Osteoblast (primary cell): ENCODE data around the gene DMAC2. TPM values are rescaled to one million over a fixed set of nuclear protein-coding genes. Genes with fewer than 3 reads are reported as not detected.
"Not testable (repeated sequence)": the region's sequence is repeated elsewhere in the genome, so short reads cannot be mapped to it uniquely, and the experiment has no call there.

ENCODE experiments used
- DNase-seq: peaks from one replicate; pipeline ENCODE4 v3.0.0; 2011; ENCODE audit warnings: low spot score, mixed read lengths; ENCODE audit not compliant: insufficient read length; ENCODE audit errors: missing footprints
- H2AFZ ChIP-seq: 2 replicates; pipeline ENCODE4 v1.6.0; 2011; ENCODE audit warnings: mild to moderate bottlenecking, low read length
- H3K27ac ChIP-seq: 2 replicates; pipeline ENCODE4 v1.5.1; 2011; ENCODE audit warnings: mild to moderate bottlenecking, low read depth, low read length, moderate library complexity
- H3K27me3 ChIP-seq: 2 replicates; pipeline ENCODE4 v1.6.0; 2012; ENCODE audit warnings: mild to moderate bottlenecking, control low read depth, inconsistent platforms, low read length, moderate library complexity; ENCODE audit not compliant: insufficient read depth
- H3K36me3 ChIP-seq: 2 replicates; pipeline ENCODE4 v1.5.1; 2011; ENCODE audit warnings: mild to moderate bottlenecking, low read length, control low read depth, moderate library complexity; ENCODE audit not compliant: insufficient read depth
- H3K4me1 ChIP-seq: 2 replicates; pipeline ENCODE4 v1.5.1; 2011; ENCODE audit warnings: mild to moderate bottlenecking, low read length, control low read depth, moderate library complexity; ENCODE audit not compliant: insufficient read depth
- H3K4me2 ChIP-seq: 2 replicates; pipeline ENCODE4 v1.6.0; 2011; ENCODE audit warnings: mild to moderate bottlenecking, low read length; ENCODE audit not compliant: insufficient read depth
- H3K4me3 ChIP-seq: fragments of 200-600 bp; sonication (generic); 3 replicates; pipeline ENCODE4 v1.5.1; 2012; ENCODE audit warnings: mild to moderate bottlenecking, low read length, inconsistent platforms; ENCODE audit not compliant: insufficient read depth
- H3K79me2 ChIP-seq: 2 replicates; pipeline ENCODE4 v1.6.0; 2012; ENCODE audit warnings: mild to moderate bottlenecking, low read length, control low read depth, inconsistent platforms; ENCODE audit not compliant: insufficient read depth
- H3K9me3 ChIP-seq: 2 replicates; pipeline ENCODE4 v1.5.1; 2011; ENCODE audit warnings: low read depth, low read length, control low read depth
- H4K20me1 ChIP-seq: 2 replicates; pipeline ENCODE4 v1.6.0; 2012; ENCODE audit warnings: mild to moderate bottlenecking, low read length, control low read depth; ENCODE audit not compliant: insufficient read depth
- CTCF ChIP-seq: IDR thresholded peaks from 2 replicates; pipeline ENCODE4 v1.5.1; 2011; ENCODE audit warnings: mild to moderate bottlenecking, low read depth, low read length, moderate library complexity; ENCODE audit errors: extremely low read depth
- total RNA-seq: library from RNA; depleted of rRNA; stranded (reverse); fragments of >200 nt; gene quantifications from 2 replicates; pipeline ENCODE4 v1.2.3, GENCODE V29; 2012

The DMAC2 gene
- total RNA-seq, 1 donor = 30.0 TPM

GRCh38 chr19:41392775-41393174, 46.9 kb downstream of the DMAC2 start:
- Histone ChIP-seq H3K4me1 (peaks cover 8% of the 10 kb centered on the region), H2AFZ (no peak overlapping the region), H3K36me3 (peaks cover 12% of the 10 kb centered on the region), H3K9me3 (no peaks in the 10 kb centered on the region), H4K20me1 (peaks cover 3% of the 10 kb centered on the region), H3K27me3 (no peaks in the 10 kb centered on the region), H3K4me2 (no peak overlapping the region), H3K79me2 (peaks cover 2% of the 10 kb centered on the region), H3K27ac (no peak overlapping the region), H3K4me3 (no peak overlapping the region)
- DNase-seq = no peak
- TF ChIP-seq CTCF = no peak

- Histone ChIP-seq H3K79me2 (no peaks in the 10 kb centered on the region), H3K4me3 (no peak overlapping the region), H2AFZ (no peak overlapping the region), H3K4me1 (peaks cover 4% of the 10 kb centered on the region), H4K20me1 (peaks cover 3% of the 10 kb centered on the region), H3K36me3 (peaks cover 12% of the 10 kb centered on the region), H3K27ac (no peak overlapping the region), H3K27me3 (no peaks in the 10 kb centered on the region), H3K4me2 (no peak overlapping the region), H3K9me3 (no peaks in the 10 kb centered on the region)
- no peak for TF ChIP-seq CTCF
- no peak for DNase-seq
These were observed 48.1 kb downstream of the DMAC2 start for GRCh38 chr19:41391618-41392017.

GRCh38 chr19:41386442-41386841, 53.3 kb downstream of the DMAC2 start:
- no peak overlapping the region for H2AFZ ChIP-seq
- no peak overlapping the region for H3K4me3 ChIP-seq
- no peak overlapping the region for H3K27ac ChIP-seq
- no peak overlapping the region for H3K4me2 ChIP-seq
- H3K9me3 ChIP-seq = no peaks in the 10 kb centered on the region
- H3K27me3 ChIP-seq = no peaks in the 10 kb centered on the region
- H4K20me1 ChIP-seq = peaks cover 3% of the 10 kb centered on the region
- no peak for DNase-seq
- no peak for TF ChIP-seq CTCF
- no peaks in the 10 kb centered on the region for H3K4me1 ChIP-seq
- H3K79me2 ChIP-seq = no peaks in the 10 kb centered on the region
- peaks cover 6% of the 10 kb centered on the region for H3K36me3 ChIP-seq

- Histone ChIP-seq H4K20me1 (peaks cover 3% of the 10 kb centered on the region), H3K27ac (no peak overlapping the region), H3K4me2 (no peak overlapping the region), H3K9me3 (no peaks in the 10 kb centered on the region), H3K79me2 (no peaks in the 10 kb centered on the region), H3K36me3 (no peaks in the 10 kb centered on the region), H3K4me3 (no peak overlapping the region), H2AFZ (no peak overlapping the region), H3K4me1 (no peaks in the 10 kb centered on the region), H3K27me3 (no peaks in the 10 kb centered on the region)
- TF ChIP-seq CTCF = no peak
- DNase-seq = no peak
These were observed 55.4 kb downstream of the DMAC2 start for GRCh38 chr19:41384351-41384750.

GRCh38 chr19:41381536-41381935, 58.2 kb downstream of the DMAC2 start:
- H3K4me2 ChIP-seq, H3K27me3 ChIP-seq, H3K4me1 ChIP-seq, H3K36me3 ChIP-seq, H3K79me2 ChIP-seq, H3K27ac ChIP-seq, DNase-seq, H2AFZ ChIP-seq, H4K20me1 ChIP-seq, H3K4me3 ChIP-seq, H3K9me3 ChIP-seq: not testable (repeated sequence)
